ENCODE data around the gene SCFD2. TPM values are rescaled to one million over a fixed set of nuclear protein-coding genes. Genes with fewer than 3 reads are reported as not detected.

The SCFD2 gene
- total and polyA plus RNA-seq, 2 of the 8 experiments (the other 6 are each of a cell fraction or from before 2014, with no cell fraction given): 6.2 to 10.2 TPM

GRCh38 chr4:52945326-52945898 lies 420.4 kb downstream of the SCFD2 start (continued):
- TF ChIP-seq TAF7 (optimal IDR thresholded peaks at IDR 0.05; ENCODE audit: borderline replicate concordance, low read depth, low read length) (no peak), CTBP2 (IDR thresholded peaks at IDR 0.05; ENCODE audit: borderline replicate concordance, insufficient read depth, insufficient read length, low read length) (no peak), RAD21 (IDR thresholded peaks at IDR 0.05 in 1 of 2, conservative IDR thresholded peaks at IDR 0.05 in 1 of 2; ENCODE audit: low read depth in 2 of 2, low read length in 2 of 2) (no peak), CBX8 (IDR thresholded peaks at IDR 0.05; ENCODE audit: borderline replicate concordance, low read depth, low read length) (no peak), JUN (IDR thresholded peaks at IDR 0.05; ENCODE audit: low read depth, low read length) (no peak), ATF2 (IDR thresholded peaks at IDR 0.05; ENCODE audit: low read length) (no peak), SP2 (IDR thresholded peaks at IDR 0.05; ENCODE audit: low read length) (no peak), ASH2L (IDR thresholded peaks at IDR 0.05; ENCODE audit: low read length) (no peak)

Data from H1 (cell line).